ENCODE results near the gene APOA1.

APOA1 gene

DNA sequence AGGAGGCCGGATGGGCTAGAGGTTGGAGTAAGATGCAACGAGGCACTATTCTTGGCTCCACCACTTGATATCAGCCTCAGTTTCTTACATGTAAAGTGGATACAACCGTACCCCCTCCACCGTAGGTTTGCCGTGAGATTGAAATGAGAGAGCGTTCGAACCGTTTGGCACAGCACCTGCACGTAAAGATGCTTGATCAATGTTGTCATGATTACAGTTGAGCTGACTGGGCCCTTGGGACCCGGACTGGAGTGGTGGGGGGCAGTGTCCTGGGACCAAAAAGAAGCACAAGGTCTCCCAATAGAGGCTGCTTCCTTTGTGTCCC, 4.0 kb downstream of the APOA1 start:
- no peak for DNase-seq

DNA sequence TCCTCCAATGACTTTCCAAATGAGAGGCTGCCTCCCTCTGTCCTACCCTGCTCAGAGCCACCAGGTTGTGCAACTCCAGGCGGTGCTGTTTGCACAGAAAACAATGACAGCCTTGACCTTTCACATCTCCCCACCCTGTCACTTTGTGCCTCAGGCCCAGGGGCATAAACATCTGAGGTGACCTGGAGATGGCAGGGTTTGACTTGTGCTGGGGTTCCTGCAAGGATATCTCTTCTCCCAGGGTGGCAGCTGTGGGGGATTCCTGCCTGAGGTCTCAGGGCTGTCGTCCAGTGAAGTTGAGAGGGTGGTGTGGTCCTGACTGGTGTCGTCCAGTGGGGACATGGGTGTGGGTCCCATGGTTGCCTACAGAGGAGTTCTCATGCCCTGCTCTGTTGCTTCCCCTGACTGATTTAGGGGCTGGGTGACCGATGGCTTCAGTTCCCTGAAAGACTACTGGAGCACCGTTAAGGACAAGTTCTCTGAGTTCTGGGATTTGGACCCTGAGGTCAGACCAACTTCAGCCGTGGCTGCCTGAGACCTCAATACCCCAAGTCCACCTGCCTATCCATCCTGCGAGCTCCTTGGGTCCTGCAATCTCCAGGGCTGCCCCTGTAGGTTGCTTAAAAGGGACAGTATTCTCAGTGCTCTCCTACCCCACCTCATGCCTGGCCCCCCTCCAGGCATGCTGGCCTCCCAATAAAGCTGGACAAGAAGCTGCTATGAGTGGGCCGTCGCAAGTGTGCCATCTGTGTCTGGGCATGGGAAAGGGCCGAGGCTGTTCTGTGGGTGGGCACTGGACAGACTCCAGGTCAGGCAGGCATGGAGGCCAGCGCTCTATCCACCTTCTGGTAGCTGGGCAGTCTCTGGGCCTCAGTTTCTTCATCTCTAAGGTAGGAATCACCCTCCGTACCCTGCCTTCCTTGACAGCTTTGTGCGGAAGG, 4.8 kb downstream of the APOA1 start:
- DNase-seq = no peak

DNA sequence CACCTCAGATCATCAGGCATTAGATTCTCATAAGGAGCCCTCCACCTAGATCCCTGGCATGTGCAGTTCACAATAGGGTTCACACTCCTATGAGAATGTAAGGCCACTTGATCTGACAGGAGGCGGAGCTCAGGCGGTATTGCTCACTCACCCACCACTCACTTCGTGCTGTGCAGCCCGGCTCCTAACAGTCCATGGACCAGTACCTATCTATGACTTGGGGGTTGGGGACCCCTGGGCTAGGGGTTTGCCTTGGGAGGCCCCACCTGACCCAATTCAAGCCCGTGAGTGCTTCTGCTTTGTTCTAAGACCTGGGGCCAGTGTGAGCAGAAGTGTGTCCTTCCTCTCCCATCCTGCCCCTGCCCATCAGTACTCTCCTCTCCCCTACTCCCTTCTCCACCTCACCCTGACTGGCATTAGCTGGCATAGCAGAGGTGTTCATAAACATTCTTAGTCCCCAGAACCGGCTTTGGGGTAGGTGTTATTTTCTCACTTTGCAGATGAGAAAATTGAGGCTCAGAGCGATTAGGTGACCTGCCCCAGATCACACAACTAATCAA, 5.6 kb downstream of the APOA1 start:
- no peak for DNase-seq

DNA sequence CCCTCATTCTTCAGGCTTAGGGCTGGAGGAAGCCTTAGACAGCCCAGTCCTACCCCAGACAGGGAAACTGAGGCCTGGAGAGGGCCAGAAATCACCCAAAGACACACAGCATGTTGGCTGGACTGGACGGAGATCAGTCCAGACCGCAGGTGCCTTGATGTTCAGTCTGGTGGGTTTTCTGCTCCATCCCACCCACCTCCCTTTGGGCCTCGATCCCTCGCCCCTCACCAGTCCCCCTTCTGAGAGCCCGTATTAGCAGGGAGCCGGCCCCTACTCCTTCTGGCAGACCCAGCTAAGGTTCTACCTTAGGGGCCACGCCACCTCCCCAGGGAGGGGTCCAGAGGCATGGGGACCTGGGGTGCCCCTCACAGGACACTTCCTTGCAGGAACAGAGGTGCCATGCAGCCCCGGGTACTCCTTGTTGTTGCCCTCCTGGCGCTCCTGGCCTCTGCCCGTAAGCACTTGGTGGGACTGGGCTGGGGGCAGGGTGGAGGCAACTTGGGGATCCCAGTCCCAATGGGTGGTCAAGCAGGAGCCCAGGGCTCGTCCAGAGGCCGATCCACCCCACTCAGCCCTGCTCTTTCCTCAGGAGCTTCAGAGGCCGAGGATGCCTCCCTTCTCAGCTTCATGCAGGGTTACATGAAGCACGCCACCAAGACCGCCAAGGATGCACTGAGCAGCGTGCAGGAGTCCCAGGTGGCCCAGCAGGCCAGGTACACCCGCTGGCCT, 7.1 kb downstream of the APOA1 start:
- no peak for DNase-seq

DNA sequence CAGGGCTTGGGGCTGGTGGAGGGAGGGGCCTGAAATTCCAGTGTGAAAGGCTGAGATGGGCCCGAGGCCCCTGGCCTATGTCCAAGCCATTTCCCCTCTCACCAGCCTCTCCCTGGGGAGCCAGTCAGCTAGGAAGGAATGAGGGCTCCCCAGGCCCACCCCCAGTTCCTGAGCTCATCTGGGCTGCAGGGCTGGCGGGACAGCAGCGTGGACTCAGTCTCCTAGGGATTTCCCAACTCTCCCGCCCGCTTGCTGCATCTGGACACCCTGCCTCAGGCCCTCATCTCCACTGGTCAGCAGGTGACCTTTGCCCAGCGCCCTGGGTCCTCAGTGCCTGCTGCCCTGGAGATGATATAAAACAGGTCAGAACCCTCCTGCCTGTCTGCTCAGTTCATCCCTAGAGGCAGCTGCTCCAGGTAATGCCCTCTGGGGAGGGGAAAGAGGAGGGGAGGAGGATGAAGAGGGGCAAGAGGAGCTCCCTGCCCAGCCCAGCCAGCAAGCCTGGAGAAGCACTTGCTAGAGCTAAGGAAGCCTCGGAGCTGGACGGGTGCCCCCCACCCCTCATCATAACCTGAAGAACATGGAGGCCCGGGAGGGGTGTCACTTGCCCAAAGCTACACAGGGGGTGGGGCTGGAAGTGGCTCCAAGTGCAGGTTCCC, 7.8 kb downstream of the APOA1 start, which contains the start of gene APOC3:
APOC3 (plus strand) TSS at position 383 of the 659 bp plus-strand sequence. CDS start 676 bp downstream, outside the sequence.
- no peak for DNase-seq

DNA sequence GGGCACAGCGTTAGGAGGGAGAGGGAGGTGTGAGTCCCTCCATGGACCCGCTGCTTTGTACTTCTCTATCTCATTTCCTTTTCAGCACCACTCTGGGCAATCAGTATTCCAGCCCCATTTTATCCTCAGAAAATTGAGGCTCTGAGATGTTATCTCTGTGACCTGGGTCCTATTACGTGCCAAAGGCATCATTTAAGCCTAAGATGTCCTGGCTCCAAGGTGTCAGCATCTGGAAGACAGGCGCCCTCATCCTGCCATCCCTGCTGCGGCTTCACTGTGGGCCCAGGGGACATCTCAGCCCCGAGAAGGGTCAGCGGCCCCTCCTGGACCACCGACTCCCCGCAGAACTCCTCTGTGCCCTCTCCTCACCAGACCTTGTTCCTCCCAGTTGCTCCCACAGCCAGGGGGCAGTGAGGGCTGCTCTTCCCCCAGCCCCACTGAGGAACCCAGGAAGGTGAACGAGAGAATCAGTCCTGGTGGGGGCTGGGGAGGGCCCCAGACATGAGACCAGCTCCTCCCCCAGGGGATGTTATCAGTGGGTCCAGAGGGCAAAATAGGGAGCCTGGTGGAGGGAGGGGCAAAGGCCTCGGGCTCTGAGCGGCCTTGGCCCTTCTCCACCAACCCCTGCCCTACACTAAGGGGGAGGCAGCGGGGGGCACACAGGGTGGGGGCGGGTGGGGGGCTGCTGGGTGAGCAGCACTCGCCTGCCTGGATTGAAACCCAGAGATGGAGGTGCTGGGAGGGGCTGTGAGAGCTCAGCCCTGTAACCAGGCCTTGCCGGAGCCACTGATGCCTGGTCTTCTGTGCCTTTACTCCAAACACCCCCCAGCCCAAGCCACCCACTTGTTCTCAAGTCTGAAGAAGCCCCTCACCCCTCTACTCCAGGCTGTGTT, 8.5 kb downstream of the APOA1 start:
- no peak for DNase-seq

DNA sequence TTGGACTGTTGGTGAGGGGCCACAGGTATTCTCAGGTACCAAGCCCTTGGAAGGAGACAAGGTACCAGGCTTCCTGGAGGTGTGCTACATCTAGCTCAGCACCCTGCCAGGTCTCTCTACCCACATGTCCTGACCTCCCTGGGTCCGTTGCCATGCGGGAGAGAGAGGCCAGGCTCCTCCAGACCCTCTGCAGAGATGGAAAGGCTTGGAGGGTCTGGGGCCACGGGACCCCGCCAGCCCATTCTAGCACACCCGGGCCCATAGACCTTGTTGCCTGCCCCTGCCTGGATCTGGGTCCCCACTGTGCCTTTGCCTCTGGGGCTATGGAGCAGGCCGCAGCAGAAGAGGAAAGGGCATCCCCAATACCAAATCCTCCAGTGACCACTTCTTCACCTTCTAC, 10.0 kb downstream of the APOA1 start:
- no peak for DNase-seq

DNA sequence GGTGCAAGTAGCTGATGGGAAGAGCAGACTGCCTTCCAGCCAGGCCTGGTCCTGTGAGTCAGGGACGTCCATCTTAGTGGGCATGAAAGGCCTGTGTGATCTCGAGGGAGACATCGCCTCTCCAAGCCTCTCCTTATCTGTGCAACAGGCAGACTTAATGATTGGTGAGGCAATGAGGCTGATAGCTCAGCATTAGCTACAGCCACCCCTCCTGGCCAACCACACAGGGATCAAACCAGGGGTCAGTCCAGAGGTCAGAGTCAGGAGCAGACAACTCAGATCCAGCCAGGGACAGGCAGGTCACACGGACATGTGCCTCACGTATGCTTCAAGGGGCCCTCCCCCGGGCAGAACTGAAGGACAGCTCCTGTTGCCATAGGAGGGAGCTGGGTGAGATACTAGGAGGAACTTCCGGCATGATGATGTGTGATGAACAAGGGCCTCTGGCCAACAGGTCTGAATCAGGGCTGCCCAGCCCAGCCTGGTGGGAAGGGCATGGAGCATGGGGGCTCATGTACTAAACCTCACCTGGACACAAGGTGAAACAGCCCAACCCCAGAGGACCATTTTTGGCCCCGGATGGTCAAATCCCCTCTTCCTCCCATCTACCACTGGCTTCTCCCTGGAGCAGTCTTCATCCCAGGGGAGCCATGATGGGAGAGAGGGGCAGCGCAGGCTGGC, 10.5 kb downstream of the APOA1 start:
- DNase-seq = no peak

DNA sequence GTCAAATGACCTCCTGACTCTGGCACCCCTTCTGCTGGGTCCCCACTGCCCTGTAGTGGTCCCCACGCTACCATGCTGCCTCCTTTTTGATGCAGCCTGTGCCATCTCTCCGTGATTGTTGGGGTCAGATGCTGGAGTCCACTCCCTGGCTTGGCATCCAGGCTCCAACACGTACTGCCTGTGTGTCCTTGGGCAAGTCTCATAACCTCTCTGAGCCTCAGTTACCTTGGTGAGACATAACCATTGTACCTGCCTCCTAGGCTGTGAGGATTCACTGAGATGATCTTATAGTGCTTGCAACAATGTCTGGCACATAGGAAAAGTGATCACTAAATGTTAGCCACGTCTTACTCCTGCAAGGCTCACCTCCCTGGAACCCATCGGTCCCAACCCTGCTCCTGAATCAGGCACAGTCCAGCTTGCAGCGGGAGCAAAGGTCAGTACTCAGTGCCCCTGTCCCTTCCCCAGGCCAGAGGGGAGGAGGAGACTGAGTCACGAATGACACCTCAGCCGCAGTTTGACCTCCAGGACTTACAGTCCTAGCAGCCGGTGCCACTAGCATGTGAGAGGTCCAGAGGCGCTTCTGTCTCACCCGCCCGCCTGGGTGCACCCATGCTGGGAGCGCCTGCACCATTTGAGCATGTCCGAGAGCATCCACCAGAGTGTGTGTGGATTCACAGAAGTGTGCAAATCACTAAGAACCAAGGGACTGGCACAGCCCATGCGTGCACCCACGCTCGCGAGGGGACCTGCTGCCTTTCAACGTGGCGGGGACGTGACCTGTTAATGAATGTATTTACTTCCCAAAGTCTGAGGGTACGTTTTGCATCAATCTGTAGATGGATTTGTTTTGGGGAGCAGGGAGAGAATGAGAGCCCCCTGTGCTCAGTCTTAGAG, 11.3 kb downstream of the APOA1 start:
- DNase-seq = no peak

DNA sequence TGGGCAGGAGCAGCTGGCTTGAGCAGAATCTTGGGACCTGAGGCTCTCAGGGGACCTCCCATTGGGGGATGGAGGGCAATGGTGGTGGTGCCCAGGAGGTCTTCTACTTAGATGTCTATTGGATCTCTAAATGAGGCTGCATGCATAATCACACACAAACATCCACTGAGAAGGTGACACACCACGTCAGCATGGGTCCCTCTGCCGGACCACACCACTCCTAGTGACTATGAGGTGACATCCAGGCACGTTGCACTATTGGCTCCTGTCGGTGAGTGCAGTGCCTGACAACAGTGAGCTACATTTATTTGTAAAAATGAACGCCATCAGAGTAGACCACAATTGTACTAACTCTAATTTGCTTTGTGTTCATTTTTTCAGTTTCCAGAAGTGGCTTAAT, 12.0 kb downstream of the APOA1 start:
- DNase-seq = no peak

DNA sequence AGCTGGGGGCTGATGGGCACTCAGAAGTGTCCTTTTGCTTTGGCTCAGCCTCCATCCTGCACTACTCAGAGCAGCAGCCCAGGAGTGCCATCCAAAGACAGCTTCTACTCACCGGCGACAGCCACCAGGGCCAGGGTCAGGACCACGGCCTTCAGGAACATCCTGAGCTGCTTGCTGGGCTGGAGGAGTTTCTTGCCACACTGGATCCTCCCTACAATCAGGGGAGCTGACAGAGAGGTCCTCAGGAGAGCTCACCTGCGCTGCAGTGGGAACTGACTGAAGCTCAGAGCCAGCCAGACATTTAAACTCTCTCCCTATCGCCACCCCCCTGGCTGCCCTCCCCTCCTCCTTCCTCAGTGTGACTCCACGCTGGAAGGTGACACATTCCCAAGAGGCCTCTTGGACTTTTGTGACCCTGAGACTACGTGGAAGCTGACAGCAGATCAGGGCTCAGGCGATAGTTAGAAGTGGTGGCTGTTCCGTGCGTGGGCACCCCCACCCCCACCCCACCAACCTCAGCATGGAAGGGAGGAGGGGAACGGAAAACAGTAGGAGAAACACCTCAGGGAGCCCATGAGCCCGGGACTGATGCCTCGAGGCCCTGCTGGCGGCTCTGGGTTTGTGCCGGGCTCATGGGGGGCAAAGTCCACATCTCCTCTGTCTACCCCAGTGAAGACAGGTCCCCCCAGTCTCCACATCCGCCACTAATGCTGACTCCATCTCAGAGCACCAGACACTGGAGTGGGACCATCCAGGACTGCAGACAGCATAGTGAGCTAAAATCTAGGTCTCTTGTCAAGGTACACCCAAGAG, 14.2 kb downstream of the APOA1 start, which contains the start of gene APOA4:
APOA4 (minus strand) TSS at position 274 of the 813 bp plus-strand sequence; CDS start at position 161, 113 bp downstream.
- no peak for DNase-seq

DNA sequence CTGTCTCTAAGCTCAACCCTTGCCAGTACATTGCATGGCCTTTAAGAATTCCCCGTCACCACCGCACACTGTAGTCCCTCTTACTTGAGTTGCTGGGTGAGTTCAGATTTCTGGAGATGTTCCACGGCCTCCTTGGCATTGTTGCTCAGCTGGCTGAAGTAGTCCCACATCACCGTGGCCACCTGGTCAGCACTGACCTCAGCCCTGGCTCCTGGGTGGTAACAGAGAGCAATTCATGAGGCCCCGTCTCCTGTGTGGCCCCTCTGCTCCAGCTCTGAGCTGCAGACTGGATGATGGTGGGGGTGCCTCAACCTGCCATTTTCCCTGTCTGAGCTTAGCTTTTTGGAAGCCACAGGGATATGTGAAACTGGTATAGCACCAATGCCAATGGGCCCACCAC, 14.8 kb downstream of the APOA1 start:
- no peak for DNase-seq

DNA sequence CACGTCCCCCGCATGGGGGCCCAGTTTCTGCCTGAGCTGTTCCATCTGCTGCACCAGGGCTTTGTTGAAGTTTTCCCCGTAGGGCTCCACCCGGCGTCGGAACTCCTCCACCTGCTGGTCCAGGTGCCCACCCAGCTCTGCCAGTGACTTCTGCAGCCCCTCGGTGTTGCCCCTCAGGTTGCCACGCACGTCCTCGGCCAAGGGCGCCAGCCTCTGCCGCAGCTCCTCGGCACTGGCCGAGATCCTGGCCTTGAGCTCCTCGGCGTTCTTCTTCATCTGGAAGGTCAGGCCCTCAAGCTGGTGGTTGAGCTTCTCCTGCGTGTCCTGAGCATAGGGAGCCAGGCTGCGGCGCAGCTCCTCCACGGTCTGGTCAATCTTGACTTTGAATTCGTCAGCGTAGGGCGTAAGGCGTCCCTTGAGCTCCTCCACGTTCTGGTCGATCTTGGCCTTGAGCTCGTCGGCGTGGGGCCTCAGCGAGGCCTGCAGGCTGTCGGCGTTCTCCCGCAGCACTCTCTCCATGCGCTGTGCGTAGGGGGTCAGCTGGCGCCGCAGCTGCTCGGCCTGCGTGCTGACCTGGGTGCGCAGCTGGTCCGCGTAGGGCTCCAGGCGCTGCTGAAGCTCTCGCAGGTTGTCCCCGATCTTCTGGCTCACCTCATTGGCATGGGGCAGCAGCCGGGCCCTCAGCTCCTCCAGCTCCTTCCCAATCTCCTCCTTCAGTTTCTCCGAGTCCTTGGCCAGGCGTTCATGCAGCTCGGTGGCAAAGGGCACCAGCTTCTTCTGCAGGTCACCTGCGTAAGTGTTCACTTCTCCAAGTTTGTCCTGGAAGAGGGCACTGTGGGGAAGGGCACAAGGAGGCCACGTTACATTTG, 16.1 kb downstream of the APOA1 start:
- DNase-seq = no peak

DNA sequence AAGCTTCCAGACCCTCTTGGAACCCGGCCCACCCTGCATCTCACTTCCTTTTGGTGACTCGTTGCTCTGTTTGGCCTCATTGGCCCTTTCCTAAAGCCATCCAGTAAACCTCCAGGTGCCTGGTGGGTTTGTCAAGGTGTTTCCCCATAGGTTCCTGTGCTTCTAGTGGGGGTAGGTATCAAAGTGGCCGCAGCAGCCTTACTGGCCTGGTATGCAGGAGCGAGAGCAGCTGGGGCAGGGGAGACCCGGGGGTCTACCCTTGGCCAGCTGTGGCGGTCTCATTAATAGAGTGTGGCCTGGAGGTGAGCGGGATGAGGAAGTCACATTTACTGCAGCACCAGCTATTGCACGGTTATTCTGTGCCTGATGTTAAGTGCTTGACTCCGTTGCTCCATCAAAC, 18.4 kb downstream of the APOA1 start:
- DNase-seq = no peak

DNA sequence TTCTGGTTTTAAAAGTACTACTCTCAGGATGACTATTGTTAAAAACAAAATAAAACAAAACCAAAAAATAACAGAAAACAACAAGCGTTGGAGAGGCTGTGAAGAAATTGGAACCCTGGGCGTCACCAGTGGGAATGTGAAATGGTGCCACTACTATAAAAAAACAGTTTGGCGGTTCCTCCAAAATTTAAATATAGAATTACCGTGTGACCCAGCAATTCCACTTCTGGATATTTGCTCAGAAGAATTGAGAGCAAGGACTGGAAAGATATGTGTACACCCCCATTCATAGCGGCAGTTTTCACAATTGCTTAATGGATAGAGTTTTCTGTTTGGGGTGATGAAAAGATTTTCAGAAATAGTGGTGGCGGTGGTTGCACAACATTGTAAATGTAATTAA, 22.9 kb downstream of the APOA1 start:
- no peak for DNase-seq

DNA sequence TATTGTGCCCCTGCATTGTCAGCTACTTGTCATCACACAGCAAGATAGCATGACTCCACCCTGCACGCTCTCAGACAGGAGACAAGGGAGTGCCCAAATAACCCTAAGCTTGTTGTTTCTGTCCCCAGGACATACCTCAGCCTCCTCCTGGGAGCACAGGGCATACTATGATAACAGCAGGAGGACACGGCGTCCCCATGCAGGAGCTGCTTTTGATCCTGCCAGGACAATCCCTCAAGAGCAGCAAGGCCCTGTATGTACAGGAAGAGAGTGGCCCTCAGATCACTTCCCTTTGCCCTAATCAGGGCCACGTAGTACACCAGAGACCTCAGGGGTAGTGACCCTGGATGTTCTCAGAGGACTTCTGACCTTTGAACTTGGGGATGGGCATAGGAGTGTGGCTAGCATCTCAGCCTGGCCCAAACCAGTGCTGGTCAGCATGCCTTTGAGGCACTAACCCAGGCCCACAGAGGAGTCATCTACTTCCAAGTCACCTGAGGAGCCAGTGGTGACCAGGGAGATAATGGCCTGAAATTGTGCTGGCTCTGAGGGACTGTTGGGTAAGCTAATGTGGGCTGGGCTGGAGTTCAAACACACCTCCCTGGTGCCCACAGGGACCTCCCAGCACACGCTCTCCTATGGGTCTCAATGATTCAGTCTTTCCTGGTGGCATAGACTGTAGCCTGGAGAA, 23.5 kb downstream of the APOA1 start:
- DNase-seq = no peak

DNA sequence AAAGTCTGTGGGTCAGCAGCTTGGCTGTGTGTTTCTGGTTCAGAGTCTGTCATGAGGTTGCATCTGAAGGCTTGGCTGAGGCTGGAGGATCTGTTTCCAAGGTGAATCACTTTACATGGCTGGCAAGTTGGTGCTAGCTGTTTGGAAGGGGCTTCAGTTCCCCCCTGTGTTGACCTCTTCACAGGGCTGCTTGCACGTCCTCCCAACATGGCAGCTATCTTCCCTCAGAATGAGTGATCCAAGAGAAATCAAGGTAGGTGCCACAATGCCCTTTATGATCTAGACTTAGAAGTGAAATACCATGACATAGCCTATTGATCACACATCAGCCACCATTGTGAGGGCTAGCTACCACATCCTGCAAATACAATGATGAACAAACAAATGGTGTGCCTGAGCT, 24.3 kb downstream of the APOA1 start:
- DNase-seq = no peak

DNA sequence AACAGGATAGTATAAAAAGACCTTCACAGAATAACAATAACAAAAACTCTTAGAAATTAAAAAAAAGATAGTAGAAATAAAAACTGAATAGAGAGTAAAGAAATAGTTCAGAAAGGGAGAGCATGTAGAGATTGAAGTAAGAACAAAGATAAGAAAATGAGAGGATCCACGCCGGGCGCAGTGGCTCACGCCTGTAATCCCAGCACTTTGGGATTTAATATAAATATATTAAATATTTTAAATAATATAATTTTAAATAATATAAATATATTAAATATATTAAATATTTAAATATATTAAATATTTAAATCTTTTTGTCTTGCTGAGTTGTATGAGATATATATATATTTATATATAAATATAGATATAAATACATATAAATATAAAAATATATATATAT, 25.3 kb downstream of the APOA1 start:
- DNase-seq = no peak
